RWPE1 (cell line): ENCODE measurements around the gene ZFP3.
"Not testable (repeated sequence)": the region's sequence is repeated elsewhere in the genome, so short reads cannot be mapped to it uniquely, and the experiment has no call there.

Source experiments
- CTCF ChIA-PET: fragments of 350-600 bp; sonication (Branson Sonifier 250); formaldehyde crosslinking; extraction: SDS; loops from one replicate; lab custom pipeline; 2021; lab: Yijun Ruan, JAX
- POLR2A ChIA-PET: fragments of 400-600 bp; formaldehyde crosslinking; extraction: SDS; loops from one replicate; lab custom pipeline; 2020; ENCODE audit warnings: antibody characterized with exemption; ENCODE audit not compliant: low non-redundant PET; lab: Yijun Ruan, JAX
- DNase-seq: peaks from one replicate; pipeline ENCODE4 v3.0.0; 2012; ENCODE audit warnings: low spot score
- H3K27ac ChIP-seq: fragments of 450-650 bp; 2 replicates; pipeline ENCODE4 v1.5.1; 2017
- TF ChIP-seq, protein P1 (sequence below): fragments of 450-650 bp; conservative IDR thresholded peaks from 2 replicates; pipeline ENCODE4 v1.5.1; 2017; ENCODE audit warnings: low read depth, mild to moderate bottlenecking

Gene ZFP3

DNA sequence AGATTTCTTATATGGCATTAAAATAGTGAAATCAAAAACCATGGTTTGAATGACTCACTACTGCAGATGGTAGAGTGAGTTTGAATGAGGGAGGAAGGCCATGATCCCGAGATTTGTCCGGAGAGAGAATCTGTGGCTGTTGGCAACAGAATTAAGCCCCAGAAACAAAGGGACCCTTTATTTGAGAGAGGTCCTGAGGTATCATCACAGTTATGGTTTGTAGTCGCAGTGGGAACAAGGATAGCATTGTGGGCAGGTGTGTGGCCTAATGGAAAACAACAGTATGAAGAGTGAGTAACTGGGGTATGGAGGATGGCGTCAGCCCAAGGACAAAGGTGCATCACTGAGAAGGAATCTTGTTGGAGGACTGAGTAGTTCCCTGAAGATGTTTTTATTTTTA is 8.5 kb upstream of the ZFP3 start:
- DNase-seq: no peak
- CTCF ChIA-PET: interaction anchor here (1.0 kb wide), 1 partner anchor 32 kb away, joined by 3 read pairs; no protein-coding TSS in a partner anchor
- no peak overlapping the region for H3K27ac ChIP-seq

DNA sequence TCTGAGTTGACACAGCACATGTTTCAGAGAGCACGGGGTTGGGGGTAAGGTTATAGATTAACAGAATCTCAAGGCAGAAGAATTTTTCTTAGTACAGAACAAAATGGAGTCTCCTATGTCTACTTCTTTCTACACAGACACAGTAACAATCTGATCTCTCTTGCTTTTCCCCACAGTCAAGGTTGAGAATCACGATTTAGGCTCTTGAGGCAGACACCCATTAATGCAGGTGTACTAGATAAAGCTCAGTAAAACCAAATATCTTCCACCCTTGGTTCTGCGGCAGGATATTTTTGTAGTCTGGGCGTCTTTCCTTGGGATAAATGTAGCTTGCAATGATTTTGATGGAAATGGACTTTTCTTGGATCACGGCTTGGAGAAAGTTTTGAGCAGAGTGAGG is 2.8 kb upstream of the ZFP3 start:
- H3K27ac ChIP-seq, DNase-seq, CTCF ChIA-PET, POLR2A ChIA-PET: not testable (repeated sequence)

More for the DNA sequence above, 8.5 kb upstream of the ZFP3 start:
- POLR2A ChIA-PET: no interaction called here
- TF ChIP-seq, protein P1, sequence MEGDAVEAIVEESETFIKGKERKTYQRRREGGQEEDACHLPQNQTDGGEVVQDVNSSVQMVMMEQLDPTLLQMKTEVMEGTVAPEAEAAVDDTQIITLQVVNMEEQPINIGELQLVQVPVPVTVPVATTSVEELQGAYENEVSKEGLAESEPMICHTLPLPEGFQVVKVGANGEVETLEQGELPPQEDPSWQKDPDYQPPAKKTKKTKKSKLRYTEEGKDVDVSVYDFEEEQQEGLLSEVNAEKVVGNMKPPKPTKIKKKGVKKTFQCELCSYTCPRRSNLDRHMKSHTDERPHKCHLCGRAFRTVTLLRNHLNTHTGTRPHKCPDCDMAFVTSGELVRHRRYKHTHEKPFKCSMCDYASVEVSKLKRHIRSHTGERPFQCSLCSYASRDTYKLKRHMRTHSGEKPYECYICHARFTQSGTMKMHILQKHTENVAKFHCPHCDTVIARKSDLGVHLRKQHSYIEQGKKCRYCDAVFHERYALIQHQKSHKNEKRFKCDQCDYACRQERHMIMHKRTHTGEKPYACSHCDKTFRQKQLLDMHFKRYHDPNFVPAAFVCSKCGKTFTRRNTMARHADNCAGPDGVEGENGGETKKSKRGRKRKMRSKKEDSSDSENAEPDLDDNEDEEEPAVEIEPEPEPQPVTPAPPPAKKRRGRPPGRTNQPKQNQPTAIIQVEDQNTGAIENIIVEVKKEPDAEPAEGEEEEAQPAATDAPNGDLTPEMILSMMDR: no peak

DNA sequence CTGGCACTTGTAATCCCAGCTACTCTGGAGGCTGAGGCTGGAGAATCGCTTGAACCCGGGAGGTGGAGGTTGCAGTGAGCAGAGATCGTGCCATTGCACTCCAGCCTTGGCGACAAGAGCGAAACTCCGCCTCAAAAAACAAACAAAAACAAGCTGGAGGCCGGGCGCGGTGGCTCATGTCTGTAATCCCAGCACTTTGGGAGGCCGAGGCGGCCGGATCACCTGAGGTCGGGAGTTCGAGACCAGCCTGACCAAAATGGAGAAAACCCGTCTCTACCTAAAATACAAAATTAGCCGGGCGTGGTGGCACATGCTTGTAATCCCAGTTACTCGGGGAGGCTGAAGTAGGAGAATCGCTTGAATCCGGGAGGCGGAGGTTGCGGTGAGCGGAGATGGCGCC is 992 bp upstream of the ZFP3 start:
- peak overlapping the region; percentile 68; the same call in 1 of the 2 replicates for H3K27ac ChIP-seq
- DNase-seq, POLR2A ChIA-PET: not testable (repeated sequence)
- CTCF ChIA-PET: interaction anchor here (0.5 to 0.7 kb wide), 2 partner anchors 15 to 92 kb away, joined by 3 read pairs; no protein-coding TSS in a partner anchor

GRCh38 chr17:5077781-5078105 is 524 bp upstream of the ZFP3 start:
- CTCF ChIA-PET: interaction anchor here (0.5 kb wide), 1 partner anchor 93 kb away, joined by 3 read pairs; no protein-coding TSS in a partner anchor
- POLR2A ChIA-PET: no interaction called here
- no peak for DNase-seq
- TF ChIP-seq, protein P1: no peak
- peak overlapping the region; percentile 68 for H3K27ac ChIP-seq

DNA sequence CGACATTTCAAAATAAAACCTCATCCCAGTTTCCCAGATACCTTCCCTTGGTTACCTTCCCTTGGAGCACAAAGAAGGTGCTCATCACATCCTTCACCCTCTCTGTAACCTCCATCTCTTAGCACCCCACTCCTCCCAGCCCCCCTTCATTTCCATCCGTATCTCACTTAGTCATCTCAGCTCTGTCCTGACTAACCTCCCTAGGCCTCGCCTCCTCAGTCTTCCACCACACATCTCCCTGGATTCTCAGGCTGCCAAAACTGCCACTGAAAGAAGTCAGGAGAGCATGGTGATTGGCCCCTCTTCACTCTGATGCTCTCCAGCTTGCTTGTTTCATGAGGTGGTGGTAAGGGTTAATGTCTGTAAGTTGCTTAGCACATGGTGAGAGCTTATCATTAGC is 2.3 kb downstream of the ZFP3 start:
- no peak overlapping the region for H3K27ac ChIP-seq
- no peak for DNase-seq
- CTCF ChIA-PET: no interaction called here
- TF ChIP-seq, protein P1: no peak
- POLR2A ChIA-PET: no interaction called here

GRCh38 chr17:5092218-5093010 is 14.1 kb downstream of the ZFP3 start:
- ChIA-PET CTCF (interaction anchor here (0.6 kb wide), 1 partner anchor 842 kb away, joined by 5 read pairs; no protein-coding TSS in a partner anchor), POLR2A (interaction anchor here (0.8 kb wide), 1 partner anchor 18 kb away, joined by 4 read pairs; no protein-coding TSS in a partner anchor)
- DNase-seq: no peak
- H3K27ac ChIP-seq: no peak overlapping the region
- TF ChIP-seq, protein P1: no peak

GRCh38 chr17:5096731-5097100 is 18.4 kb downstream of the ZFP3 start:
- no peak overlapping the region for H3K27ac ChIP-seq
- ChIA-PET CTCF (no interaction called here), POLR2A (no interaction called here)
- no peak for DNase-seq
- TF ChIP-seq, protein P1: no peak
